Neural progenitor cell (in vitro differentiated cells): ENCODE results near the gene CTCF. TPM values are rescaled to one million over a fixed set of nuclear protein-coding genes. Genes with fewer than 3 reads are reported as not detected.

Experiments
- DNase-seq: peaks from one replicate; pipeline ENCODE4 v3.0.0-alpha.2; 2016; ENCODE audit warnings: low spot score
- H2AFZ ChIP-seq: fragments of 200-600 bp; sonication (generic); replicated peaks from 2 replicates; pipeline ENCODE4 v1.6.1; 2016; ENCODE audit warnings: antibody characterized with exemption
- H3F3A ChIP-seq: fragments of 200-600 bp; sonication (generic); 2 replicates; pipeline ENCODE4 v1.6.1; 2016; ENCODE audit warnings: antibody characterized with exemption, low read depth
- H3K27ac ChIP-seq: fragments of 200-600 bp; sonication (generic); 2 replicates; pipeline ENCODE4 v1.5.1; 2016; ENCODE audit warnings: mild to moderate bottlenecking
- H3K27me3 ChIP-seq: fragments of 200-600 bp; sonication (generic); 2 replicates; pipeline ENCODE4 v1.6.1; 2016; ENCODE audit warnings: mild to moderate bottlenecking, moderate library complexity
- H3K36me3 ChIP-seq: fragments of 200-600 bp; sonication (generic); 2 replicates; pipeline ENCODE4 v1.5.1; 2016
- H3K4me1 ChIP-seq: fragments of 200-600 bp; sonication (generic); 2 replicates; pipeline ENCODE4 v1.6.1; 2016; ENCODE audit warnings: mixed run types
- H3K4me2 ChIP-seq: fragments of 200-600 bp; sonication (generic); 2 replicates; pipeline ENCODE4 v1.6.1; 2016
- H3K4me3 ChIP-seq: fragments of 200-600 bp; sonication (generic); 2 replicates; pipeline ENCODE4 v1.5.1; 2016
- H3K79me2 ChIP-seq: fragments of 200-600 bp; sonication (generic); 2 replicates; pipeline ENCODE4 v1.6.1; 2016; ENCODE audit warnings: low read depth
- H3K9ac ChIP-seq: fragments of 200-600 bp; sonication (generic); 2 replicates; pipeline ENCODE4 v1.6.1; 2016
- H3K9me3 ChIP-seq: fragments of 200-600 bp; sonication (generic); 2 replicates; pipeline ENCODE4 v1.5.1; 2016; ENCODE audit warnings: low read depth
- H4K20me1 ChIP-seq: fragments of 200-600 bp; sonication (generic); 2 replicates; pipeline ENCODE4 v1.6.1; 2016; ENCODE audit warnings: low read depth
- H3K27ac Mint-ChIP-seq: 3 replicates; pipeline ENCODE4 v1.8.0; 2021; ENCODE audit warnings: mixed read lengths
- H3K27me3 Mint-ChIP-seq: 2 replicates; pipeline ENCODE4 v1.8.0; 2022; ENCODE audit warnings: low read depth, mild to moderate bottlenecking, inconsistent platforms, moderate library complexity, mixed read lengths; ENCODE audit not compliant: insufficient read depth
- H3K36me3 Mint-ChIP-seq: 3 replicates; pipeline ENCODE4 v1.8.0; 2021; ENCODE audit warnings: mixed read lengths
- H3K4me1 Mint-ChIP-seq: 3 replicates; pipeline ENCODE4 v1.8.0; 2021; ENCODE audit warnings: mixed read lengths
- H3K4me3 Mint-ChIP-seq: 3 replicates; pipeline ENCODE4 v1.8.0; 2021; ENCODE audit warnings: mild to moderate bottlenecking, moderate library complexity, mixed read lengths
- H3K9me3 Mint-ChIP-seq: 3 replicates; pipeline ENCODE4 v1.8.0; 2020; ENCODE audit warnings: mixed read lengths
- EZH2 ChIP-seq: fragments of 200-600 bp; sonication (generic); IDR thresholded peaks from 2 replicates; pipeline ENCODE4 v1.6.1; 2017; ENCODE audit warnings: antibody characterized with exemption, mild to moderate bottlenecking, moderate library complexity
- EZH2phosphoT487 ChIP-seq: fragments of 200-600 bp; sonication (generic); IDR thresholded peaks from 2 replicates; pipeline ENCODE4 v1.6.1; 2017; ENCODE audit warnings: antibody characterized with exemption
- total RNA-seq: library from RNA; depleted of rRNA; stranded (reverse); fragments of >200 nt; gene quantifications from 2 replicates; pipeline ENCODE4 v1.2.3, GENCODE V29; 2015; ENCODE audit warnings: low replicate concordance
- TF ChIP-seq, protein P1 (sequence below): fragments of 200-600 bp; sonication (generic); IDR thresholded peaks from 2 replicates; pipeline ENCODE4 v1.5.1; 2017; ENCODE audit warnings: antibody characterized with exemption, mild to moderate bottlenecking

CTCF gene
- total RNA-seq, 1 donor from 2014 or later, result 76.3 TPM

DNA sequence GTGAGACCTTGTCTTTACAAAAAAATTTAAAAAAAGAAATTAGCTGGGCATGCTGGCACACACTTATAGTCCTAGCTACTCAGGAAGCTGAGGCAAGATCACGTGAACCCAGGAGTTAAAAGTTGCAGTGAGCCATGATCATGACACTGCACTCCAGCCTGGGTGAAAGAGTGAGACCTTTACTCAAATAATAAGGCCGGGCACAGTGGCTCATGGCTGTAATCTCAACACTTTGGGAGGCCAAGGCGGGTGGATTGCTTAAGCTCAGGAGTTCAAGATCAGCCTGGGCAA lies 45.2 kb upstream of the CTCF start:
- Histone ChIP-seq H3K27ac (no peak overlapping the region), H2AFZ (no peak overlapping the region), H3K9me3 (no peaks in the 10 kb centered on the region), H3K9ac (no peak overlapping the region), H3K4me1 (no peaks in the 10 kb centered on the region), H4K20me1 (no peaks in the 10 kb centered on the region), H3K36me3 (no peaks in the 10 kb centered on the region), H3F3A (peaks cover 8% of the 10 kb centered on the region), H3K4me2 (no peak overlapping the region), H3K79me2 (no peaks in the 10 kb centered on the region), H3K27me3 (peaks cover 25% of the 10 kb centered on the region), H3K4me3 (no peak overlapping the region)
- peaks cover 13% of the 10 kb centered on the region for H3K4me1 Mint-ChIP-seq
- DNase-seq, result no peak
- no peaks in the 10 kb centered on the region for H3K36me3 Mint-ChIP-seq
- H3K9me3 Mint-ChIP-seq, result no peaks in the 10 kb centered on the region
- no peak overlapping the region for H3K27ac Mint-ChIP-seq
- TF ChIP-seq EZH2, result no peak
- no peak for TF ChIP-seq EZH2phosphoT487
- TF ChIP-seq, protein P1, sequence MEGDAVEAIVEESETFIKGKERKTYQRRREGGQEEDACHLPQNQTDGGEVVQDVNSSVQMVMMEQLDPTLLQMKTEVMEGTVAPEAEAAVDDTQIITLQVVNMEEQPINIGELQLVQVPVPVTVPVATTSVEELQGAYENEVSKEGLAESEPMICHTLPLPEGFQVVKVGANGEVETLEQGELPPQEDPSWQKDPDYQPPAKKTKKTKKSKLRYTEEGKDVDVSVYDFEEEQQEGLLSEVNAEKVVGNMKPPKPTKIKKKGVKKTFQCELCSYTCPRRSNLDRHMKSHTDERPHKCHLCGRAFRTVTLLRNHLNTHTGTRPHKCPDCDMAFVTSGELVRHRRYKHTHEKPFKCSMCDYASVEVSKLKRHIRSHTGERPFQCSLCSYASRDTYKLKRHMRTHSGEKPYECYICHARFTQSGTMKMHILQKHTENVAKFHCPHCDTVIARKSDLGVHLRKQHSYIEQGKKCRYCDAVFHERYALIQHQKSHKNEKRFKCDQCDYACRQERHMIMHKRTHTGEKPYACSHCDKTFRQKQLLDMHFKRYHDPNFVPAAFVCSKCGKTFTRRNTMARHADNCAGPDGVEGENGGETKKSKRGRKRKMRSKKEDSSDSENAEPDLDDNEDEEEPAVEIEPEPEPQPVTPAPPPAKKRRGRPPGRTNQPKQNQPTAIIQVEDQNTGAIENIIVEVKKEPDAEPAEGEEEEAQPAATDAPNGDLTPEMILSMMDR, result no peak
- H3K27me3 Mint-ChIP-seq, result peaks cover 6% of the 10 kb centered on the region
- H3K4me3 Mint-ChIP-seq, result no peak overlapping the region

DNA sequence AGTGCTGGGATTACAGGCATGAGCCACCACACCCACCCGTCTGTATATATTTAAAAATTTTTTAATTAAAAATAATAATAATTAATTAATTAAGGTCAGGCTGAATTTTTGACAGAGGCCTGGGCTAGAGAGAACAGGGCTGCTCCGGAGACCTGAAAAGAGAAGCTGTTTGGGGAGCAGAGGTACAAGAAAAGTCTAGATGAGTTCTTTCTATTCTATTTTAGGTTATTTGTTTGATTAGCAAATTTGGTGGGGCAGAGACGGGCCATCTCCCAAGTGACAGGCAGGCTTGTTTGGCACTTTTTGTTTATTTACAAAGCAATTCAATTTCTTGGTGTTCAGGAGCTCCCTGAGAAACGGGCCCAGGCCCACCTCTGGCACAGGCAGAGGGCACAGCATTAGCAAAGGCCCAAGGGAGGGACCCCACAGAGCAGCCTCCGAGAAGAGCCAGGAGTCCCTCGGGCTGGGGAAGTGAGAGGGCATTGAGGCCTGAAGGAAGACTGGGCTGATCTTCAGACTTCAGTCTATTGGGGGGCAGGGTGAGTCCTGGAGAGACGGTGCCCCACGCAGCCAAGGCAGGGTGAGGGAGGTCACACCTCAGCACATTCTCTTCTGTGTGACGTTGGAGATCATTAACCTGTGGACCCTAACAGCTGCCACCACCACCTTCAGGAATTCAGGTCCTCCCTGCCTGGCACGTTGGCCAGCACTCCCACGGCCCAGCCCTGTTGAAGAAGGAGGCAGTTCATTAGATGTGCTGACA lies 44.5 kb upstream of the CTCF start:
- Mint-ChIP-seq H3K27me3 (peaks cover 6% of the 10 kb centered on the region), H3K4me1 (peaks cover 13% of the 10 kb centered on the region), H3K4me3 (no peak overlapping the region)

DNA sequence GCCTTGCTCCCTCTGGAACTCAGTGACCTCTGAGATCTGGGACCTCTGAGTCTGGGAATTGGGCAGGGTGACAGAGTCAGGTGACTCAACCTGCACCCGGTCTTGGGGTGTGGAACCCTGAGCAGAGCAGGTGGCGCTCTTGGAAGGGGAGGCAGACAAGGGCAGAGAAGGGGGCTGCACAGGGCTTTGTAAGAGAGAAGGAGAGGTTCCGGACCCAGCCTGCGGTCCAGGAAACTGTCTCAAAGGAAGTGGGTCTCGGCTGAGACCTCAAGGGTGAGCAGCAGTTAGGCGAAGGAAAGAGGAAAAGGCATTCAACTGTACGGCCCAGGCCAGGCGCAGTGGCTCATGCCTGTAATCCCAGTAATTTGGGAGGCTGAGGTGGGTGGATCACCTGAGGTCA lies 43.6 kb upstream of the CTCF start:
- H2AFZ ChIP-seq, result no peak overlapping the region
- no peaks in the 10 kb centered on the region for H3K9me3 Mint-ChIP-seq
- peaks cover 13% of the 10 kb centered on the region for H3K4me1 Mint-ChIP-seq
- no peak overlapping the region for H3K27ac Mint-ChIP-seq
- H3K27me3 Mint-ChIP-seq, result peaks cover 6% of the 10 kb centered on the region
- no peak overlapping the region for H3K4me2 ChIP-seq
- peaks cover 38% of the 10 kb centered on the region for H3K27me3 ChIP-seq
- H3K36me3 ChIP-seq, result no peaks in the 10 kb centered on the region
- H3K9ac ChIP-seq, result no peak overlapping the region
- no peak overlapping the region for H3K27ac ChIP-seq
- H3K79me2 ChIP-seq, result no peaks in the 10 kb centered on the region
- H3K9me3 ChIP-seq, result no peaks in the 10 kb centered on the region
- H3K4me1 ChIP-seq, result no peaks in the 10 kb centered on the region
- no peaks in the 10 kb centered on the region for H3K36me3 Mint-ChIP-seq
- peak overlapping the region; percentile 33 for H3K4me3 Mint-ChIP-seq
- H4K20me1 ChIP-seq, result no peaks in the 10 kb centered on the region
- H3F3A ChIP-seq, result peaks cover 8% of the 10 kb centered on the region
- DNase-seq, result no peak
- H3K4me3 ChIP-seq, result no peak overlapping the region
- TF ChIP-seq EZH2 (no peak), EZH2phosphoT487 (no peak)
- TF ChIP-seq, protein P1, result no peak

More for the DNA sequence above, 44.5 kb upstream of the CTCF start:
- Histone ChIP-seq H3F3A (peaks cover 8% of the 10 kb centered on the region), H3K9me3 (no peaks in the 10 kb centered on the region), H4K20me1 (no peaks in the 10 kb centered on the region), H3K4me1 (no peaks in the 10 kb centered on the region), H2AFZ (no peak overlapping the region), H3K36me3 (no peaks in the 10 kb centered on the region), H3K79me2 (no peaks in the 10 kb centered on the region), H3K4me2 (no peak overlapping the region), H3K27ac (no peak overlapping the region), H3K9ac (no peak overlapping the region), H3K27me3 (peaks cover 31% of the 10 kb centered on the region), H3K4me3 (no peak overlapping the region)
- Mint-ChIP-seq H3K9me3 (no peaks in the 10 kb centered on the region), H3K36me3 (no peaks in the 10 kb centered on the region), H3K27ac (no peak overlapping the region)
- no peak for DNase-seq
- no peak for TF ChIP-seq EZH2phosphoT487
- TF ChIP-seq, protein P1, result no peak
- TF ChIP-seq EZH2, result no peak
